ENCODE data around the gene FAR2.

- TF ChIP-seq CTCF (conservative IDR thresholded peaks at IDR 0.05 in 1 of 2, IDR thresholded peaks at IDR 0.05 in 1 of 2; ENCODE audit: low read depth in 1 of 2, low read length in 2 of 2) (no peak), EZH2 (IDR thresholded peaks at IDR 0.05; ENCODE audit: low read length, missing control alignments) (no peak)
These were observed 133.1 kb downstream of the FAR2 start for GRCh38 chr12:29282031-29282816.

All from fibroblast of lung (primary cell).